MCF 10A (cell line): ENCODE results near the gene SMIM36. TPM values are rescaled to one million over a fixed set of nuclear protein-coding genes. Genes with fewer than 3 reads are reported as not detected.
A peak's percentile ranks its signal among the peaks of the same experiment; 100 is the strongest.

Source experiments
- BruUV-seq: library from RNA; stranded (reverse); fragments of 400-500 nt; replicated peaks from 2 replicates; lab custom pipeline; 2021; lab: Mats Ljungman, UMichigan
- CTCF ChIA-PET: fragments of 300-600 bp; sonication (Branson Sonifier 250); formaldehyde crosslinking; extraction: SDS; loops from one replicate; lab custom pipeline; 2021; ENCODE audit warnings: antibody characterized with exemption, inconsistent platforms; lab: Yijun Ruan, JAX
- POLR2A ChIA-PET: fragments of 300-600, 350-650 bp; sonication (Branson Sonifier 250); formaldehyde crosslinking; extraction: SDS; loops from one replicate; lab custom pipeline; 2020; ENCODE audit warnings: antibody characterized with exemption, inconsistent platforms; lab: Yijun Ruan, JAX
- DNase-seq: peaks from one replicate; pipeline ENCODE4 v3.0.0-alpha.2; 2018; ENCODE audit not compliant: unreplicated experiment
- H3K27ac Mint-ChIP-seq: one replicate; pipeline ENCODE4 v1.8.0; 2022; ENCODE audit warnings: mild to moderate bottlenecking, low read depth, mixed read lengths; ENCODE audit not compliant: unreplicated experiment
- H3K27me3 Mint-ChIP-seq: one replicate; pipeline ENCODE4 v1.8.0; 2022; ENCODE audit warnings: mixed read lengths; ENCODE audit not compliant: insufficient read depth, unreplicated experiment
- H3K36me3 Mint-ChIP-seq: one replicate; pipeline ENCODE4 v1.8.0; 2022; ENCODE audit warnings: mild to moderate bottlenecking, moderate library complexity, mixed read lengths; ENCODE audit not compliant: insufficient read depth, unreplicated experiment
- H3K4me1 Mint-ChIP-seq: one replicate; pipeline ENCODE4 v1.8.0; 2022; ENCODE audit warnings: mixed read lengths; ENCODE audit not compliant: insufficient read depth, unreplicated experiment
- H3K4me3 Mint-ChIP-seq: one replicate; pipeline ENCODE4 v1.8.0; 2022; ENCODE audit warnings: mild to moderate bottlenecking, moderate library complexity, mixed read lengths; ENCODE audit not compliant: unreplicated experiment
- H3K9me3 Mint-ChIP-seq: one replicate; pipeline ENCODE4 v1.8.0; 2022; ENCODE audit warnings: mixed read lengths; ENCODE audit not compliant: unreplicated experiment
- intact Hi-C: fragments of 100-400 bp; cut with micrococcal nuclease; formaldehyde crosslinking; loops from 2 replicates; pipeline ENCODE4 v1.14.1; 2022
- total RNA-seq: library from RNA; stranded (reverse); gene quantifications from 2 replicates; pipeline ENCODE4 v1.2.3, GENCODE V29; 2022
- TF ChIP-seq, protein P1 (sequence below): fragments of 200-600 bp; IDR thresholded peaks from one replicate; pipeline ENCODE4 v1.8.0; 2022; ENCODE audit warnings: antibody characterized with exemption, mild to moderate bottlenecking; ENCODE audit not compliant: unreplicated experiment

The SMIM36 gene
- total RNA-seq, 1 experiment from 2014 or later = not detected

DNA sequence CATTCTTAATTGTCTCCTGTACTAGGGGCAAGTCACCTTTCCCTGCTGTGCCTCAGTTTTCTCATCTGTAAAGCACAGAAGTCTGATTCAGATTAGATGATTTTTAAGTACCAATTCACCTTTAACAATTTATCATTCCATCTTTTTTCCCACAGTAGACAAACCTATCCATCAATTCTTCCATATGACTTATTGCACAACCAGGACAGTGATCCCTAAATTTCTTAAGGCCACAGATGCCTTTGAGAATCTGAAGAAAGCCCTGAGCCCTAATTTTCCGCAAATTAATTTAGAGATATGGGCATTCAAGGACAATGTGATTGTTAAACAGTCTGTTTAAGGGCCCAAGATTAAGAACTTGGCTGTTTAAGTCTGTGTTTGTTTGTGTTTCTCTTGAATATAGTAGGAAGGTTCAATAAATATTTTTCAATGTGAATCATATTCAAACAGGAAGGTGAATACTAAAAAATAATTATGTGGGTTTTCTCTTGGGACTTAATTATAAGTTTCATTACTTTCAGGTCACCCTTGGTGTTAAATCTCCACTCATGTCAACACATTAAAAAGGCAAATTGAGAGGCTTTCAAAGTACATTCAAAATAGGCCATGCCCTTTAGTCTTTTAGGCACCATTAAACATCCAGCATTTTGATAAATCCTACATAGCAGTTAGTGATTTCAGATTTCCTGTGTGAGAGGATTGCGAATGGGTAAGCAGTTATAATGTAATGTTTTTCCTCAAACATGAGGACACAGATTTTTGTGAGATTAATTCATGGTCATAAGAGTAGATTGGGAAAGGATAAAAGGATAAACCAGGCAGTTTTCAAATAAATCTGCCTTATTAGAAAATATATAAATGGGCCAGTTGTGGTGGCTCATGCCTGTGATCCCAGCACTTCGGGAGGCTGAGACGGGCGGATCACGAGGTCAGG is 54.7 kb downstream of the SMIM36 start:
- Mint-ChIP-seq H3K9me3 (no peaks in the 10 kb centered on the region), H3K4me1 (peaks cover 24% of the 10 kb centered on the region), H3K36me3 (peaks cover 6% of the 10 kb centered on the region), H3K4me3 (no peak overlapping the region), H3K27me3 (no peaks in the 10 kb centered on the region), H3K27ac (no peak overlapping the region)
- ChIA-PET CTCF (no interaction called here), POLR2A (interaction anchor here (1.1 kb wide), 1 partner anchor 26 kb away, joined by 3 read pairs; no protein-coding TSS in a partner anchor)
- intact Hi-C loops = no loop called here
- TF ChIP-seq, protein P1, sequence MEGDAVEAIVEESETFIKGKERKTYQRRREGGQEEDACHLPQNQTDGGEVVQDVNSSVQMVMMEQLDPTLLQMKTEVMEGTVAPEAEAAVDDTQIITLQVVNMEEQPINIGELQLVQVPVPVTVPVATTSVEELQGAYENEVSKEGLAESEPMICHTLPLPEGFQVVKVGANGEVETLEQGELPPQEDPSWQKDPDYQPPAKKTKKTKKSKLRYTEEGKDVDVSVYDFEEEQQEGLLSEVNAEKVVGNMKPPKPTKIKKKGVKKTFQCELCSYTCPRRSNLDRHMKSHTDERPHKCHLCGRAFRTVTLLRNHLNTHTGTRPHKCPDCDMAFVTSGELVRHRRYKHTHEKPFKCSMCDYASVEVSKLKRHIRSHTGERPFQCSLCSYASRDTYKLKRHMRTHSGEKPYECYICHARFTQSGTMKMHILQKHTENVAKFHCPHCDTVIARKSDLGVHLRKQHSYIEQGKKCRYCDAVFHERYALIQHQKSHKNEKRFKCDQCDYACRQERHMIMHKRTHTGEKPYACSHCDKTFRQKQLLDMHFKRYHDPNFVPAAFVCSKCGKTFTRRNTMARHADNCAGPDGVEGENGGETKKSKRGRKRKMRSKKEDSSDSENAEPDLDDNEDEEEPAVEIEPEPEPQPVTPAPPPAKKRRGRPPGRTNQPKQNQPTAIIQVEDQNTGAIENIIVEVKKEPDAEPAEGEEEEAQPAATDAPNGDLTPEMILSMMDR = no peak
- no peak for DNase-seq
- no TSS peak for BruUV-seq

DNA sequence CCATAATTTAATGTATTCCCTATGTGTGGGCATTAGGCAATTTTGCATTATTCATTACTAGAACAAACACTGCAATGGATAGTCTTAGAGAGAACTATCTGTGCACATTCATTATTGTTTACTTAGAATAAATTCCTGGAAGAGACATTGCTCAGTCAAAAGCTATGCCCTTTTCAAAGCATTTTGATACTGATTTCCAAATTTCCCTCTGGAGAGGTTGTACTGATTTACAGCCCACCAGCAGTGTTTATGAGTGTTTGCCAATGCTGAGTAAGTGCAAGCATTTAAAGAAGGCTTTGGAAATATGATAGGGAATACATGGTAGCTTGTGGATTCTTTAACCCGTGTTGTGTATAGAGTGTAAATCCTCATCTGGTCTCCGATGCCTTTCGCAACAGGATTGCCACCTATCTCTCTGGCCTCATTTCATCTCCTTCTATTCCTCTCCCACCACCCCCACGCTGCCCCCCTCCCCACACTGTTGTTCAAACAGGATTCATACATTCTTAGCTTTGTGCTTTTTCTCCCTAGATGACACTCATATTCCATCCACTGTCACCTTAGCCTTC is 56.3 kb downstream of the SMIM36 start:
- TF ChIP-seq, protein P1 = no peak
- DNase-seq = peak; percentile 86
- no TSS peak for BruUV-seq
- peaks cover 6% of the 10 kb centered on the region for H3K36me3 Mint-ChIP-seq
- ChIA-PET POLR2A (interaction anchor here (0.5 to 2.0 kb wide), 4 partner anchors 9 to 41 kb away, joined by 3 to 10 read pairs (median 3); no protein-coding TSS in a partner anchor), CTCF (interaction anchor here (1.2 kb wide), 1 partner anchor 19 kb away, joined by 4 read pairs; no protein-coding TSS in a partner anchor)
- H3K9me3 Mint-ChIP-seq = no peaks in the 10 kb centered on the region
- H3K4me1 Mint-ChIP-seq = peaks cover 30% of the 10 kb centered on the region
- H3K4me3 Mint-ChIP-seq = no peak overlapping the region
- no peaks in the 10 kb centered on the region for H3K27me3 Mint-ChIP-seq
- peak overlapping the region; percentile 42 for H3K27ac Mint-ChIP-seq
- intact Hi-C loops = no loop called here

DNA sequence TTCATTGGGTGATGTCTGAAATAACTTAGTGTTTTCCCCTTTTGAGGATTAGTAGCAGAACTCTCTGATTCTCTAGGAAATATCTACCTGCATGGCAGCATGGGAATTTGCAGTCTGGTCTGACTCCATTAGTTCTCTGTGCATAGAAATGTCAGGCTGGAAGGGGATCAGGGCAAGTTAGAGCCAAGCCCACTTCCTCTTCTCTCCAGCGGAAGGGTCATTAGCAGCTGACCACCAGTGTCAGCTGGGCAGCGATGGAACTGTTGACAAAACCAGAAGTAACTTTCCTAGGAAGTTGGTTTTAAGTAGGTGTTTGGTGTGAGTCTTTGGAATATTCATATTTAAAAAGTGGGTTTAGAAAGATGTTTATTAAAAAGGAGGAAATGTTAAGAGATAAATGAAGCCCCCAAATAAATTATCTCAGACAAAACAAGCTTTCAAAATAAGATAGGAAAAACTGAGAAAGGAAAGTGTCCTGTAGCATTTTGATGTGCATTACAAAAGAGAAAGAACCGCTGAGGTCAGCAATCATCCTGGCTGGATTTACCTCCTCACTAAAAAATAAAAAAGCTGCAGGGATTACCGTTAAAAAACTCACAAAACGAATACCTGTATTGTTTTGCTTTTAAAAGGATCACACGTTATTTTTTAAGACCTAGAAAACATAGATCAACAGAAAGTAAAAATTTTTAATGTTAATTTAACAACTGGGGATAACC is 57.3 kb downstream of the SMIM36 start:
- Mint-ChIP-seq H3K27ac (no peak overlapping the region), H3K4me3 (no peak overlapping the region), H3K36me3 (peaks cover 6% of the 10 kb centered on the region), H3K9me3 (no peaks in the 10 kb centered on the region), H3K27me3 (no peaks in the 10 kb centered on the region), H3K4me1 (peaks cover 30% of the 10 kb centered on the region)
- ChIA-PET POLR2A (interaction anchor here (1.1 to 2.0 kb wide), 2 partner anchors 21 to 33 kb away, joined by 4 to 10 read pairs; no protein-coding TSS in a partner anchor), CTCF (no interaction called here)
- no peak for DNase-seq
- intact Hi-C loops = no loop called here
- TF ChIP-seq, protein P1 = no peak
- BruUV-seq = no TSS peak
